Neural progenitor cell (in vitro differentiated cells): Measurements from ENCODE around the gene FCSK.

ENCODE experiments used
- EZH2 ChIP-seq: fragments of 200-600 bp; sonication (generic); IDR thresholded peaks from 2 replicates; pipeline ENCODE4 v1.6.1; 2017; ENCODE audit warnings: antibody characterized with exemption, mild to moderate bottlenecking, moderate library complexity
- TF ChIP-seq, protein P1 (sequence below): fragments of 200-600 bp; sonication (generic); IDR thresholded peaks from 2 replicates; pipeline ENCODE4 v1.5.1; 2017; ENCODE audit warnings: antibody characterized with exemption, mild to moderate bottlenecking

DNA sequence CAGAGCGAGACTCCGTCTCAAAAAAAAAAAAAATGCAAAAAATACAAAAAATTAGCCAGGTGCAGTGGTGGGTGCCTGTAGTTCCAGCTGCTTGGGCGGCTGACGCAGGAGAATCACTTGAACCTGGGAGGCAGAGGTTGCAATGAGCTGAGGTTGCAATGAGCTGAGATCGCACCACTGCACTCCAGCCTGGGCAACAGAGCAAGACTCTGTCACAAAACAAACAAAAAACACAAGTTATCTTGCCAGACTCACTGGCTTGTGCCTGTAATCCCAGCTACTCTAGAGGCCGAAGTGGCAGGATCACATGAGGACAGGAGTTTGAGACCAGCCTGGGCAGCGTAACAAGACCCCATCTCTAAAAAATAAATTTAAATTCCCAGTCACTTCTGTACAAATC is 12.1 kb upstream of the FCSK start:
- no peak for TF ChIP-seq EZH2
- TF ChIP-seq, protein P1, sequence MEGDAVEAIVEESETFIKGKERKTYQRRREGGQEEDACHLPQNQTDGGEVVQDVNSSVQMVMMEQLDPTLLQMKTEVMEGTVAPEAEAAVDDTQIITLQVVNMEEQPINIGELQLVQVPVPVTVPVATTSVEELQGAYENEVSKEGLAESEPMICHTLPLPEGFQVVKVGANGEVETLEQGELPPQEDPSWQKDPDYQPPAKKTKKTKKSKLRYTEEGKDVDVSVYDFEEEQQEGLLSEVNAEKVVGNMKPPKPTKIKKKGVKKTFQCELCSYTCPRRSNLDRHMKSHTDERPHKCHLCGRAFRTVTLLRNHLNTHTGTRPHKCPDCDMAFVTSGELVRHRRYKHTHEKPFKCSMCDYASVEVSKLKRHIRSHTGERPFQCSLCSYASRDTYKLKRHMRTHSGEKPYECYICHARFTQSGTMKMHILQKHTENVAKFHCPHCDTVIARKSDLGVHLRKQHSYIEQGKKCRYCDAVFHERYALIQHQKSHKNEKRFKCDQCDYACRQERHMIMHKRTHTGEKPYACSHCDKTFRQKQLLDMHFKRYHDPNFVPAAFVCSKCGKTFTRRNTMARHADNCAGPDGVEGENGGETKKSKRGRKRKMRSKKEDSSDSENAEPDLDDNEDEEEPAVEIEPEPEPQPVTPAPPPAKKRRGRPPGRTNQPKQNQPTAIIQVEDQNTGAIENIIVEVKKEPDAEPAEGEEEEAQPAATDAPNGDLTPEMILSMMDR = no peak
